Endothelial cell of umbilical vein (primary cell): ENCODE results near the gene NUTM2G.
"Not testable (repeated sequence)": the region's sequence is repeated elsewhere in the genome, so short reads cannot be mapped to it uniquely, and the experiment has no call there.

Experiments used
- CTCF ChIP-seq, 2 donors: IDR thresholded peaks; 1 replicate in 1 of 2; 2 replicates in 1 of 2; pipeline ENCODE4 v1.5.1; 2011; ENCODE audit warnings: low read length in 2 of 2, mild to moderate bottlenecking in 2 of 2, moderate library complexity in 2 of 2, control low read depth in 1 of 2, inconsistent platforms in 1 of 2, low read depth in 1 of 2; ENCODE audit not compliant: insufficient read depth in 1 of 2; ENCODE audit errors: extremely low read depth in 1 of 2
- JUN ChIP-seq: IDR thresholded peaks from 2 replicates; pipeline ENCODE4 v1.6.1; 2011; ENCODE audit warnings: borderline replicate concordance, low read depth; ENCODE audit not compliant: insufficient read length, insufficient read depth
- MAX ChIP-seq: IDR thresholded peaks from 2 replicates; pipeline ENCODE4 v1.6.1; 2011; ENCODE audit not compliant: insufficient read depth, insufficient read length
- POLR2A ChIP-seq: IDR thresholded peaks from 2 replicates; pipeline ENCODE4 v1.6.1; 2012; ENCODE audit warnings: low read depth, mild to moderate bottlenecking, control low read depth, low read length
- POLR2AphosphoS5 ChIP-seq: IDR thresholded peaks from 2 replicates; pipeline ENCODE4 v1.6.1; 2012; ENCODE audit warnings: low read depth, mild to moderate bottlenecking, control low read depth, low read length, moderate library complexity; ENCODE audit not compliant: insufficient read depth

- not testable (repeated sequence) for TF ChIP-seq POLR2AphosphoS5; POLR2A; CTCF (IDR thresholded peaks at IDR 0.05; ENCODE audit: extremely low read depth in 1 of 2, insufficient read depth in 1 of 2, low read depth in 1 of 2, low read length in 2 of 2); MAX; JUN
Observed at GRCh38 chr9:96934706-96935105, 6.1 kb downstream of the NUTM2G start.
